AG04450 (cell line): ENCODE results near the gene CCNK. TPM values are rescaled to one million over a fixed set of nuclear protein-coding genes. Genes with fewer than 3 reads are reported as not detected.

Source experiments
- CTCF ChIA-PET: fragments of 300-600, 350-600 bp; formaldehyde crosslinking; extraction: SDS; loops from one replicate; lab custom pipeline; 2022; ENCODE audit warnings: antibody characterized with exemption, inconsistent platforms; lab: Charles Lee
- POLR2A ChIA-PET: fragments of 350-600 bp; formaldehyde crosslinking; extraction: SDS; loops from one replicate; lab custom pipeline; 2021; ENCODE audit warnings: antibody characterized with exemption, inconsistent platforms; lab: Yijun Ruan, JAX
- DNase-seq: peaks from one replicate; pipeline ENCODE4 v3.0.0-alpha.2; 2011; ENCODE audit warnings: low read depth, low spot score
- H3K27ac ChIP-seq: one replicate; pipeline ENCODE4 v1.5.1; 2012; ENCODE audit warnings: low read depth, low read length, control low read depth
- H3K27me3 ChIP-seq: one replicate; pipeline ENCODE4 v1.6.0; 2012; ENCODE audit warnings: low read length; ENCODE audit not compliant: control insufficient read depth, insufficient read depth
- H3K4me3 ChIP-seq: 2 replicates; pipeline ENCODE4 v1.5.1; 2011; ENCODE audit warnings: mild to moderate bottlenecking, low read depth, low read length, control low read depth
- H3K9me3 ChIP-seq: 2 replicates; pipeline ENCODE4 v1.5.1; 2012; ENCODE audit warnings: low read length; ENCODE audit not compliant: control insufficient read depth, insufficient read depth
- polyA plus RNA-seq: library from polyadenylated mRNA; depleted of rRNA; stranded (reverse); fragments of >200 nt; gene quantifications from 2 replicates; pipeline ENCODE4 v1.2.3, GENCODE V29; 2011
- TF ChIP-seq, protein P1 (sequence below): IDR thresholded peaks from 2 replicates; pipeline ENCODE4 v1.5.1; 2011; ENCODE audit warnings: low read depth, low read length, control low read depth, inconsistent platforms

The CCNK gene
- polyA plus RNA-seq, 1 experiment: 18.9 TPM

DNA sequence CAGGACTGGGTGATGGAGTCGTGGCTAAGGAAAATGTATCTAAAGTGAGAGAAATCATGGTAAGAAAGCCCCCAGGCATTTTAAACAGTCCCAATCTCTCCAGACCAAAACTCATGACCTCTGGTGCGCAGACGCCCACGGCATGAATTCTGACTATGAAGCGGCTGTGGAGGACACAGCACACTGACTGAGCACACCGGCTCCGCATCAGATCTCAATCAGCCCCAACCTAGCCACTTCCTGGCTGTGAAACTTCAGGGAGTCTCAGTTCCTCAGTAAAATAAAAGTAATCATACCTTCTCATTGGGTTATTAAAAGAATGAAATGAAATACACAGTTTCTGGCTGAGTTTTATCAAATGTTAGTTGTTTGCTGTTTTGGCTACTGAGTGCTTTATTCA lies 39.3 kb upstream of the CCNK start:
- ChIA-PET POLR2A (no interaction called here), CTCF (no interaction called here)
- Histone ChIP-seq H3K9me3 (no peaks in the 10 kb centered on the region), H3K27ac (no peak overlapping the region), H3K4me3 (no peak overlapping the region), H3K27me3 (no peaks in the 10 kb centered on the region)
- DNase-seq: no peak
- TF ChIP-seq, protein P1, sequence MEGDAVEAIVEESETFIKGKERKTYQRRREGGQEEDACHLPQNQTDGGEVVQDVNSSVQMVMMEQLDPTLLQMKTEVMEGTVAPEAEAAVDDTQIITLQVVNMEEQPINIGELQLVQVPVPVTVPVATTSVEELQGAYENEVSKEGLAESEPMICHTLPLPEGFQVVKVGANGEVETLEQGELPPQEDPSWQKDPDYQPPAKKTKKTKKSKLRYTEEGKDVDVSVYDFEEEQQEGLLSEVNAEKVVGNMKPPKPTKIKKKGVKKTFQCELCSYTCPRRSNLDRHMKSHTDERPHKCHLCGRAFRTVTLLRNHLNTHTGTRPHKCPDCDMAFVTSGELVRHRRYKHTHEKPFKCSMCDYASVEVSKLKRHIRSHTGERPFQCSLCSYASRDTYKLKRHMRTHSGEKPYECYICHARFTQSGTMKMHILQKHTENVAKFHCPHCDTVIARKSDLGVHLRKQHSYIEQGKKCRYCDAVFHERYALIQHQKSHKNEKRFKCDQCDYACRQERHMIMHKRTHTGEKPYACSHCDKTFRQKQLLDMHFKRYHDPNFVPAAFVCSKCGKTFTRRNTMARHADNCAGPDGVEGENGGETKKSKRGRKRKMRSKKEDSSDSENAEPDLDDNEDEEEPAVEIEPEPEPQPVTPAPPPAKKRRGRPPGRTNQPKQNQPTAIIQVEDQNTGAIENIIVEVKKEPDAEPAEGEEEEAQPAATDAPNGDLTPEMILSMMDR: no peak

DNA sequence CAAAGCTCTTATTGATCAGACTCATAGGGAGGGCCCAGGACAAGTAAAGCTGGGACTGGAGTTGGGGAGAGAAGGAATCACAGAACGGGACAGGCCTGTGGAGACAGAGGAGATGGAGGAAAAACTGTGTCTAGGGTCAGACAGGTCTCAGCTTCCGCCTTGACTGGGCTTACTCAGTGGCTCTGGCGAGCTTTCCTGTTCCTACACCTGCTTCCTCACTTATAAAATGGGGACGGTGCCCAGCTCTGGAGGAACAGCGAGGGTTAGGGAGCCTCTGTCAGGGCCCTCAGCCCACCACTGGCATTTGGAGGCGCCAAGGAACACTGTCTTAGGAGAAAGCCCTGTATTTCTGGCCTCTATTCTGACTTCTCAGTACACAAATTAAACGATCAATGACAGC lies 35.3 kb upstream of the CCNK start:
- TF ChIP-seq, protein P1: no peak
- no peaks in the 10 kb centered on the region for H3K9me3 ChIP-seq
- H3K27ac ChIP-seq: no peak overlapping the region
- no peak overlapping the region for H3K4me3 ChIP-seq
- H3K27me3 ChIP-seq: no peaks in the 10 kb centered on the region
- CTCF ChIA-PET: interaction anchor here (0.6 kb wide), 1 partner anchor 30 kb away, joined by 4 read pairs; no protein-coding TSS in a partner anchor
- no peak for DNase-seq
- POLR2A ChIA-PET: no interaction called here

DNA sequence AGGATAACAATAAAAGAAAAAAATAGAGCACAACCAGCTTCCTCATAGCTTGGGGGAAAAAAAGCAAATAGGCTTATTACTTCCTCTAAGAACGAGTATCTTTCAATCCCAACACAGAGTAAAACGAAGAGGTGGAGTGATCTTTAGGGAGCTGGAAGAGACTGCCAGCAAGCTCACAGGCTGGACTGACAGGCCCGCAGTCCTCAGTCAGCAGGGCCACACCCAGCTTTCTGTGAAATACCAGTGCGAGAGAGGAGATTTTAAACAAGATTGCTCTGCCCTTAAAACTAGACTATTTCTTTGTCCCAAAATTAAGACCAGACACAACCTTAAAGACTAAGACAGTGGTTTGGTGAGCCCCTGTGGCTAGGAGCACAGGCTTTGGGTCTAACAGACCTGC lies 33.5 kb upstream of the CCNK start:
- no peak overlapping the region for H3K4me3 ChIP-seq
- POLR2A ChIA-PET: no interaction called here
- no peak overlapping the region for H3K27ac ChIP-seq
- CTCF ChIA-PET: interaction anchor here (1.5 kb wide), 1 partner anchor 32 kb away, joined by 6 read pairs; no protein-coding TSS in a partner anchor
- DNase-seq: no peak
- H3K9me3 ChIP-seq: no peaks in the 10 kb centered on the region
- TF ChIP-seq, protein P1: no peak
- no peaks in the 10 kb centered on the region for H3K27me3 ChIP-seq

DNA sequence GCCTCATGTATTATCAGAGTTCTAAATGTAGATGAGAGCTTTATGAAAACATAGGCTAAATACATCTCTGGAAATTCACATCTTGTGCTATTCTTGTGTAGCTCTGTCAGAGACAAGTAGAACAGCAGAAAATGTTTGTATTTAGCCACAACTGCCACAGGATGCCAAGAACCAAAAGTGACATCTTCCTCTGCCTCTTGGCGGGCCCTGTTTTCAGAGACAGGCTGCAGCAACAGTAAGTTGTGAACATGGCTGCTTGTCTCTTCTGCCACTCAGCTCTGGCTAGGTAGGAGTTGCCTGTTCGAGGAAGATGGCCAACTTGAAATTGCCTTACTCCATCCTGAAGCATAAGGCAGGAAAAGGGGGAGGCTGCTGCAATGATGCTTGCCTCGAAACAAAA lies 30.9 kb upstream of the CCNK start:
- POLR2A ChIA-PET: no interaction called here
- Histone ChIP-seq H3K9me3 (no peaks in the 10 kb centered on the region), H3K27me3 (no peaks in the 10 kb centered on the region), H3K27ac (no peak overlapping the region), H3K4me3 (no peak overlapping the region)
- DNase-seq: no peak
- TF ChIP-seq, protein P1: no peak
- CTCF ChIA-PET: interaction anchor here (1.2 to 1.7 kb wide), 2 partner anchors 34 to 57 kb away, joined by 5 to 7 read pairs; no protein-coding TSS in a partner anchor

DNA sequence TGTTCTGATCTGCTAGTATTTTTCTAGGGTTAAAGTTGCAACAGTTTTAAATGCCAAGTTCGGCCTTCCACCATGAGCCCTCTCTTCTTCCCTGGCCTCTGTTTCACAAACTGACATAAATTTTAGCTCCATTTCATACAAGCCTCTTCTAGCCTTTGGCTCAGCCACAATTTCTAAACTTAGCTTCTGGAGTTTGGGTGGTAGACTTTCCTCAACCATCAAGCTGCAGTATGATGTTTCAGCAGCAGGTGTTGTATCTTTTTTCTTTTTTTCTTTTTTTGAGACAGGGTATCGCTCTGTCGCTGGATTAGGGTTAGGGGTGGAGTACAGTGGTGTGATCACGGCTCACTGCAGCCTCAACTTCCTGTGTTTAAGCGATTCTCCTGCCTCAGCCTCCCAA lies 30.0 kb upstream of the CCNK start:
- CTCF ChIA-PET: interaction anchor here (1.2 to 1.7 kb wide), 2 partner anchors 35 to 58 kb away, joined by 5 to 7 read pairs; no protein-coding TSS in a partner anchor
- no peak for DNase-seq
- POLR2A ChIA-PET: no interaction called here
- TF ChIP-seq, protein P1: no peak
- no peak overlapping the region for H3K27ac ChIP-seq
- H3K4me3 ChIP-seq: no peak overlapping the region
- H3K9me3 ChIP-seq: no peaks in the 10 kb centered on the region
- H3K27me3 ChIP-seq: no peaks in the 10 kb centered on the region
